CD4-positive, alpha-beta T cell treated with Interleukin-17A for 1 hour (primary cell): ENCODE measurements around the gene CTIF.

Experiments used
- DNase-seq: peaks from one replicate; pipeline ENCODE4 v3.0.0-alpha.2; 2020

CTIF gene

GRCh38 chr18:48533340-48534070 lies 5.3 kb upstream of the CTIF start:
- no peak for DNase-seq

GRCh38 chr18:48534364-48534763 lies 4.5 kb upstream of the CTIF start:
- no peak for DNase-seq

GRCh38 chr18:48535956-48536355 lies 2.9 kb upstream of the CTIF start:
- no peak for DNase-seq

GRCh38 chr18:48536516-48536915 lies 2.3 kb upstream of the CTIF start:
- DNase-seq, result no peak

GRCh38 chr18:48539406-48540250 lies 797 bp downstream of the CTIF start:
- peak; percentile 28 for DNase-seq

- DNase-seq, result peak; percentile 40
Measured at GRCh38 chr18:48540251-48541025, 1.6 kb downstream of the CTIF start.

- no peak for DNase-seq
Measured at GRCh38 chr18:48541026-48541746, 2.4 kb downstream of the CTIF start.

- DNase-seq, result no peak
Measured at GRCh38 chr18:48541747-48542400, 3.0 kb downstream of the CTIF start.

- no peak for DNase-seq
Measured at GRCh38 chr18:48542513-48543181, 3.8 kb downstream of the CTIF start.

GRCh38 chr18:48543228-48543627 lies 4.4 kb downstream of the CTIF start:
- no peak for DNase-seq

GRCh38 chr18:48544116-48544515 lies 5.3 kb downstream of the CTIF start:
- DNase-seq, result no peak

- no peak for DNase-seq
Measured at GRCh38 chr18:48544661-48545415, 6.0 kb downstream of the CTIF start.

GRCh38 chr18:48545757-48546321 lies 7.0 kb downstream of the CTIF start:
- DNase-seq, result no peak

GRCh38 chr18:48546396-48546795 lies 7.6 kb downstream of the CTIF start:
- no peak for DNase-seq

GRCh38 chr18:48547531-48547981 lies 8.7 kb downstream of the CTIF start:
- no peak for DNase-seq

GRCh38 chr18:48548011-48548771 lies 9.4 kb downstream of the CTIF start:
- DNase-seq, result no peak

- no peak for DNase-seq
Measured at GRCh38 chr18:48548921-48549320, 10.1 kb downstream of the CTIF start.

GRCh38 chr18:48550101-48550729 lies 11.4 kb downstream of the CTIF start:
- DNase-seq, result no peak

GRCh38 chr18:48551100-48551499 lies 12.3 kb downstream of the CTIF start:
- DNase-seq, result no peak
